GM18867 (cell line): ENCODE data around the gene IER3.
"Not testable (repeated sequence)": the region's sequence is repeated elsewhere in the genome, so short reads cannot be mapped to it uniquely, and the experiment has no call there.

Experiments
- ATAC-seq: cut with Tn5 transposase; IDR thresholded peaks from one replicate; pipeline ENCODE4 v1.9.1; 2021; ENCODE audit warnings: mild to moderate bottlenecking, moderate library complexity; ENCODE audit not compliant: unreplicated experiment

The IER3 gene

DNA sequence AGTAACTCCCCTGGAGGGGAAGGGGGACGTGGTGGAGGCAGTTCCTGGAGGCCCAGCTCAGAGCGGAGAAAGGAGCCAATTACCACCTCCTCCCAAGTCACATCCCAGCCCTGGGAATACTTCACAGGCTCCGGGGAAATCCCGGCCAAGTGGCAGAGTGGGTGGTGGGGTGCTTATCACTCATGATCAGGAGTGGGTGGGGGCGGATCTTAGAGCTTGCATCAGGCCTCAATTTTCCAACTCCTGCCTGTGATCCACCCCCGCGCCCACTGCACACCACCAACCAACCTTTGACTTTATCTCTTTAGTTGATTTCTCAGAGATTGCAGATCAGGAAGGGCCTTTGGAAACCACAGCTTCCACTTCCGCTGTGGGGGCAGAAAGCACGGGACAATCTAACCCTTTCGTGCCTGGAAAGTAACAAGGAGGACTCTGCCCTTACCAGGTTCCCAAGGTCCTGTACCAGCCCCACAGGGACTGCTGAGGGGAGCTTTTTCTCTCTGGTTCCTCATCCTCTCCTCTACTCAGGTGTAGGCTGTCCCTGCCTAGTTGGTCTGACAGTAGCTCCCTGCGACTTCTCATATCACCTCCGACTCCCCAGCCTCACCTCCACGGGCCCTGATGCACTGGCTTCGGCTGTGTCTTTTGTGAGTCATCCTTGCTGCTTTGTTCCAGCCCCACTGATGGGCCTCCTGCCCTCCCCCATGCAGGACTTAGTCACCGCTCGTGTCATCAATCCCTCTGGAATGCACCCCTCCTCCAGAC lies 24.9 kb upstream of the IER3 start:
- ATAC-seq, result no peak

DNA sequence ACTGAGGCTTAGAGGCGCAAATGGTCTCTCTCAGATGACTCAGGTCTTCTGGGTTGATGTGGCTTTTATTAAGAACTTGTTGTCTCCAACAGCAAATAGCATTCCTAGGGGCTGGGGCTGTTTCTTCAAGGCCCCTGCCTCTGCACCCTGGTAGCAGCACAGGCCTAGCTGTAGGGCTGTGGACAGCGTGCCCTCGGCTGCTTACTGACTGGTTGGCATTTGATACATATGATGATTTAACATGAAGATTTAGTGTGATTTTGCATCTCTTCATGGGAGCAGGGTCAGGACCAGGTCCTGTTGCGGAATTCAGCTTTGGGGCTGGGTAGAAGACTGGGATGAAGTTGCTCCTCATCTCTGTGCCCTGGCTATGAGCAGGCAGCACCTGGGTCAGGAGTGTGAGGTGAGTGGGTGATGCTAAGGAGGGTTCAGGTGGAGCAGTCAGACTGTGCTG lies 24.3 kb upstream of the IER3 start:
- no peak for ATAC-seq

DNA sequence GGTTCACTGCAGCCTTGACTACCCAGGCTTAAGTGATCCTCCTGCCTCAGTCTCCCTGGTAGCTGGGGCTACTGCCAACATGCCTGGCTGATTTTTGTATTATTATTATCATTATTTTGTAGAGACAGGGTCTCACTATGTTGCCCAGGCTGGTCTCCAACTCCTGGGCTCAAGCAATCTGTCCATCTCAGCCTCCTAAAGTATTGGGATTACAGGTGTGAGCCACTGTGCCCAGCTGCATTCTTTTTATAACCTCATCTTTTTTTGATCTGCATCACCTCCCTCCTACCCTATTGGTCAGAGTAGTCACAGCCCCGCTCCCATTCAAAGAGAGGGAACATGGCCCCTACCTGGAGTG lies 23.6 kb upstream of the IER3 start:
- no peak for ATAC-seq

DNA sequence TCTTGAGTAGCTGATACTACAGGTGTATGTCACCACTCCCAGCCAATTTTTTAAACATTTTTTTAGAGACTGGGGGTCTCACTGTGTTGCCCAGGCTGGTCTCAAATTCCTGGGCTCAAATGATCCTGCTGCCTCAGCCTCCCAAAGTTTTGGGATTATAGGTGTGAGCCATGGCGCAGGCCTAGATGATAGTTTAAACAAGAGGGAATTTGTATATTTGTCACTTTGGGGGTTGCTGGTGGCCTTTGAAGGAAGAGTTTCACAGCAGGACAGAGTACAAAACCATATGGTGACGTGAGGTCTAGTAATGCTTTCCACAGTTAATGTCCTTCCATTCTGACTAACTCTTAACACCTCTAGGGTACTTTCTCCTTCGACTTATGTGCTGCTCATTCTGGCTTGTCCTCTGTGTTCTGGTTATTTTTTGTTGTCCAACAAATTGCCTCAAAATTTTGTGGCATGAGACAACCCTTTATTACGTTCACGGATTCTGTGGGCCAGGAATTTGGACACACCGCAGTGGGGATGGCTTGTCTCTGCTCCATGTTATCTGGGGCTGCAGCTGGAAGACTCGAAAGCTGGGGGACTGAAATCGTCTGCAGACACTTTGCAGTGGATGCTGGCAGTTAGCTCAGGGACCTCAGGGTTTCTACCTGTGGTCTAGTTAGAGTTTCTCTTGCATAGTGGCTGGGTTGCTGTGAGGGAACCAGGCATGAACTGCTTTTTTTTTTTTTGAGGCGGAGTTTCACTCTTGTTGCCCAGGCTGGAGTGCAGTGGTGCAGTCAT lies 23.0 kb upstream of the IER3 start:
- peak; percentile 76 for ATAC-seq

DNA sequence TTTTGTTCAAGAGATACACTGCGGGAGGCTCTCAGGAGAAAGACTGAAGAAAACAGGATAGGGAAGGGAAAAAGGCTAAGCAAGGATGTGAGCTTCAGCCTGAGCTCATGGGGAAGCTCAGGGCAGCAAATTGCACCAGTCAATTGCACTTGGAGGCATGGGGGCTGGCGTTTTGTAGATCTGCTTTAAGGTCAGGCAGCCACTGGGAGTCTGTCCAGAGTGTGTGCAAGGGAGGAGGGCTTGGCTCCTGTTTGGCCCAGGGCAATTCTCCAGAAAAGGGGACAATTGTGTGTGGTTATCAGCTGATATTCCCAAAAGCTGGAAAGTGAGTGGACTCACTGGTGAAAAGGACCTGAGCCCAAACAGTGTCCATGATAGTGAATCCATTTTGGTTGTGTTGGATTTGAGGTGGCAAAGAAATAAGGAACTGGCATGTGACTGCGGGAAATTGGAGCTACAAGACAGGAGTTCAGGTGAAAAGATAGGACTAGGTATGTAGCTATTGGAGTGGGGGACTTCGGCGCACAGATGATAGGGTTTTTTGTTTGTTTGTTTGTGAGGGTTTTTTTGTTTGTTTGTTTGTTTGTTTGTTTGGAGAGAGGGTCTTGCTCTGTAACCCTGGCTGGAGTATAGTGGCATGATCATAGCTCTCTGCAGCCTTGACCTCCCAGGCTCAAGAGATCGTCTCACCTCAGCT lies 22.3 kb upstream of the IER3 start:
- no peak for ATAC-seq

DNA sequence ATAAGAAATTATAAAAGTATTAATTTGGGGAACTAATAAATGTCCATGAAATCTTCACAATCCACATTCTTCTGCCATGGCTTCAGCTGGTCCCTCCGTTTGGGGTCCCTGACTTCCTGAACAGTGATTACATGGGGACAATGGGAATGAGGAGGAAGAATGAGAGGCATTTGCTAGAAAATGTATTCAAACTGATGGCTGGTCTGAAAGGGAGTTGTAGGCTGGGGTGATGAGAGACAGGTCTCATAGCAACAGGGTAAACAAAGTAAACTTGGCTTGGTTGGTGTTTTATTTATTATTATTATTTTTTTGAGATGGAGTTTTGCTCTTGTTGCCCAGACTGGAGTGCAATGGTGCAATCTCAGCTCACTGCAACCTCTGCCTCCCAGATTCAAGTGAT lies 21.1 kb upstream of the IER3 start:
- not testable (repeated sequence) for ATAC-seq

DNA sequence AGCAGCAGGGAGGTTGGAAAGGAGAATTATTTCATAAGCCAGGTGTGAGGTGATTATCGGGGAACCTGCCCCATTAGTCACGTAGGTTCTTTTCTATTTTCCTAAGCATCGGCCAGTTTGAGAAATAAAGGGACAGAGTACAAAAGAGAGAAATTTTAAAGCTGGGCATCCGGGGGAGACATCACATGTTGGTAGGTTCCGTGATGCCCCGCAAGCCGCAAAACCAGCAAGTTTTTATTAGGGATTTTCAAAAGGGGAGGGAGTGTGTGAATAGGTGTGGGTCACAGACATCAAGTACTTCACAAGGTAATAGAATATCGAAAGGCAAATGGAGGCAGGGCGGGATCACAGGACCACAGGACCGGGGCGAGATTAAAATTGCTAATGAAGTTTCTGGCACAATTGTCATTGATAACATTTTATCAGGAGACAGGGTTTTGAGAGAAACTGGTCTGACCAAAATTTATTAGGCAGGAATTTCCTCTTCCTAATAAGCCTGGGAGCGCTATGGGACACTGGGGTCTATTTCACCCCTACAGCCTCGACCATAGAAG lies 20.2 kb upstream of the IER3 start:
- ATAC-seq, result not testable (repeated sequence)

DNA sequence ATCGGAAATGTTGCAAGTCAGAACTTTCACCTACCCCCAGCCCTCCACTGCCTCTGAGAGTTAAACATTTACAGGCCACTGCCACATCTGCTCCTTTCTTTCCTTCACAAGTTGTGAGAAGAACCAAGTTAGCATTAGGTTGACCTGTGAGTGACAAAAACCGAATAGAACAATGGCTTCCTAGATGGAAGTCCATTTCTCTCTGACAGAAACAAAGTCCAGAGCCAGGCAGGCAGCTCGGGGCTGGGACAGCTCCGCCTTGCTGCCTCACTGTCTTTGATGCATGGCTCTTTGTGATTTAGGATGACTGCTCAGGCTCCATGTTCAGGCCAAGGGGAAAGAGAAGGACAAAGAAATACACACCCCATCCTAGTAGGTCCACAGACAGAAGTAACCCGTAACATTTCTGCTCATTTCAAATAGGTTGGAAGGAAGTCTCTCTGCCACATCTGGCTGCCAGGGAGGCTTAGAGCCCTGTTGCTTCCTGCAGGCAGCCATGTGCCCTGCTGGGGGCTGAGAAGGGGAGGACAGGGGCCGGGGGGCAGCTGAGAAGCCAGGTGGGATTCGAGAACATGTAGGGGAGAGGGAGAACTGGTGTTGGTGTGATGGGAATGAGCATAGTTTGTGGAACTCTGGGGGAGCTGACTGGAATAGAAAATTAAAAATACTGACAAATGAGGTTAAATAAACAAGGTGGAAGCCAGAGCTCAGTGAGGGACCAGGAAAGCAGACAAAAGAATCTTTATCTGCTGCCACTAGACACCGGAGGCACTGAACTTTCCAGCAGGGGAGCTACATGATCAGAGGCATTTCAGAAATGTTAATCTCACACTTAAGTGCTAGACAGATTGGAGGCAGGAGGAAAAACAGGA lies 19.5 kb upstream of the IER3 start:
- ATAC-seq, result no peak

DNA sequence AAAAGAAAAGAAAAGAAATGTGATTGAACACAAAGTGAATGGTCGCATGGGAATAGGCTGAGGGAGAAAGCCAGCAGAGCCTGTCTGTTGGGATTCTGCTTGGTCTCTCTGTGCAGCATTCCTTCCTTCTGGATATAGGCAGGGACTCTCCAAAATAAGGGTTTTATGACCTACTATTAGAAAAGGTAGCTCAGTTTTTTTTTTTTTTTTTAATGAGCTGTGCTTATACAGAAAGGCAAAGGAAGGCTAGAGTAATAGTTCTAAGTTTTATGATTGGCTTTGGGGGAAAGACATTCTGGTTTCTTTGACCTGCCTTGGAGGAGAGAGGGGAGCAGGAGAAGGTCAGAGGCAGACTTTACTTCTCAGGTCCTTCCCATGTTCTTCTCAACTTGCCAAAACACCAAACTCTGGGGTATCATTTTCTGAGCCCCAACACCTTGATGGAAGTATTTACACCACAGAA lies 18.8 kb upstream of the IER3 start:
- no peak for ATAC-seq

DNA sequence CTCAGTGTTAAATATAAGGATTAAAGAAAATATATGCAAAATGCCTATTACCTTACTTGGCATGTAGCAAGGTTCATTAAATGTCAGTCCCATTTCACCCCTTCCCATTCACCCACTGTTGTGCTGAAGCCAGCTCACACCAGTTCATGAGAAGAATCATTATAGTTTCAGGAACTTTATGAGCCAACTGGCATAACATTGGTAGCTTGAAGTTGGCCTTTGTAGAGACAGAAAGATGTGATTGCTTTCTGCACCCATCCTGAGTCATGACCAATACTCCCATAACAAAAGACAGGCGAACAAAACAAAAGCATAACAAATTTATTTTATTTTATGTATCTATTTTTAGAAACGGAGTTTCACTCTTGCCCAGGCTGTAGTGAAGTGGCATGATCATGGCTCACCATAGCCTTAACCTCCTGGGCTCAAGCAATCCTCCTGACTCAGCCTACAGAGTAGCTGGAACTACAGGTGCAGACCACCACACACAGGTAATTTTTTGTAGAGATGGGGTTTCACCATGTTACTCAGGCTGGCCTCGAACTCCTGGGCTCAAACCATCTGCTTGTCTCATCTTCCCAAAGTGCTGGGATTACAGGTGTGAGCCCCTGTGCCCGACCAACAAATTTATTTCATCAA lies 17.6 kb upstream of the IER3 start:
- no peak for ATAC-seq

DNA sequence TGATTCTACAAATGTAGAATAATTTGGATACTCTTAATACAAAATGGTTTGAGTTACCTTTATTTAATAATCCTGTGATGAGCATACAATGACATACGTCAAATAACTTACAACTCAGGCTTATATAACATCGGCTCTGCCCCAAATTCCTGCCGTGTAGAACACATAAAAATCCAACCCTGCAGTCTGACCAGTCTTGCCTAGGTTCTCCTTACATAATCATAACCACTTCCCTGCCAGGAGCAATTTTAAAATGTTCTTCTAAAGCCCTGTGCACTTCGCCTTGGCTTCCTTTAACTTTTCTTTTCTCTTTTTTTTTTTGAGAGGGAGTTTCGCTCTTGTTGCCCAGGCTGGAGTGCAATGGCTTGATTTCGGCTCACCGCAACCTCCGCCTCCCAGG lies 16.2 kb upstream of the IER3 start:
- no peak for ATAC-seq

DNA sequence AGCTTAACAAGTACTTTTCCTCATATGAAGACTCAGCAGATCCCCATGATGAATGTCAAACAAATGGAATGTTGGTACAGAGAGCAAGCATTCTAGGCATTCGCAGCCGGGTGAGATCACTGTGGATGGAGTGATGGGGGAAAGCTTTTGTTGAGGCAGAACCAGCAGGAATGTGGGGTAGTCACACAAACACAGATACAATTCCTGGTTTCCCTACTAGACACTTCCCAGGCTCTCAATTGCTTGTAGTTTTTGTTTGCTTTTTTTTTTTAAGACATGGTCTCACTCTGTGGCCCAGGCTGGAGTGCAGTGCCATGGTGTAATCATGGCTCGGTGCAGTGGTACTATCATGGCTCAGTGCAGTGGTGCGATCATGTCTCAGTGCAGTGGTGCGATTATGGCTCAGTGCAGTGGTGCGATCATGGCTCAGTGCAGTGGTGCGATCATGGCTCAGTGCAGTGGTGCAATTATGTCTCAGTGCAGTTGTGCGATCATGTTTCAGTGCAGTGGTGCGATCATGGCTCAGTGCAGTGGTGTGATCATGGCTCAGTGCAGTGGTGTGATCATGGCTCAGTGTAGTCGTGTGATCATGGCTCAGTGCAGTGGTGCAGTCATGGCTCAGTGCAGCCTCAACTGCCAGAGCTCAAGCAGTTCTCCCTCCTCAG lies 15.4 kb upstream of the IER3 start:
- ATAC-seq, result no peak

DNA sequence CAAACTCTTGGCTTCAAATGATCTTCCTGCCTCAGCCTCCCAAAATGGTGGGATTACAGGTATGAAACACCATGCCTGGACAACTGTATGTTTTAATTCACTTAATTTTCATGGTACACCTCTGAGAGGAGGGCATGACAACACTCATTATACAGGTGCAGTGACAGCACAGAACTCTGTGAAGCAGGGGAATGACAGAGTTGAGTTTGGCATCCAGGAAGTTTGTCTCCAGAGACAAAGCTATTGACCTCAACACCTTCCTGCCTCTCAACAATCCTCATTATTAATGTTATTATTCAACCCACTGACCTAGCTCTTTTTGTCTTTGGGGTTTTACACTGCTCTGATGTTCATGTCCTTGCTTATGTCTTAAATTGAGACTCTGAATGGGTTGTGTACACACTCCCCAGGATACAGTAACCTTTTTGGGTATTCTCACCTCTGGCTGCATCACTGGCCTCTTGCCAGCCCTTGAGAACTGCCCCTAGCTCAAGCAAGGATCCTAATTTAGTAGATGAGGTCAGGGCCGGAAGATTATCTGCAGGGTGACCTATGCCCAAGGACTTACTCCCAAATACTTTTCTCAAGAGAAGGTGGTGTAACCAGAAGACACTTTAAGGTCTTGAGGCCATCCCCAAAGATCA lies 13.0 kb upstream of the IER3 start:
- ATAC-seq, result no peak

DNA sequence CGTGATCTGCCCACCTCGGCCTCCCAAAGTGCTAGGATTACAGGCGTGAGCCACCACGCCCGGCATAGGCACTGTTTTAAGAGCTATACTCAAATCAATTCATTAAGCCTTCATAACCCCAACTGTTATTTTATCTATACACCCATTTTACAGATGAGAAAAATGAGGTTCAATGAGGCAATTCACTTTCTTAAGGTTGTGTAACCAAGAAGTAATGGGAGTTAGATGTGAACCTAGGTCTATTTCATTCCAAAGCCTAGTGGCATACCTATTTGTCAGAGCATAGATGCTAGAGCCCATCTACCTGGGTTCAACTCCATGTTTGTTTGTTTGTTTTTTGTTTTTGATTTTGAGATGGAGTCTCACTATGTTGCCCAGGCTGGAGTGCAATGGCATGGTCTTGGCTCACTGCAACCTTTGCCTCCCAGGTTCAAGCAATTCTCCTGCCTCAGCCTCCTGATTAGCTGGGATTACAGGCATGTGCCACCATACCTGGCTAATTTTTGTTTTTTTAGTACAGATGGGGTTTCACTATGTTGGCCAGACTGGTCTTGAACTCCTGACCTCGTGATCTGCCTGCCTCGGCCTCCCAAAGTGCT lies 12.2 kb upstream of the IER3 start:
- ATAC-seq, result not testable (repeated sequence)

DNA sequence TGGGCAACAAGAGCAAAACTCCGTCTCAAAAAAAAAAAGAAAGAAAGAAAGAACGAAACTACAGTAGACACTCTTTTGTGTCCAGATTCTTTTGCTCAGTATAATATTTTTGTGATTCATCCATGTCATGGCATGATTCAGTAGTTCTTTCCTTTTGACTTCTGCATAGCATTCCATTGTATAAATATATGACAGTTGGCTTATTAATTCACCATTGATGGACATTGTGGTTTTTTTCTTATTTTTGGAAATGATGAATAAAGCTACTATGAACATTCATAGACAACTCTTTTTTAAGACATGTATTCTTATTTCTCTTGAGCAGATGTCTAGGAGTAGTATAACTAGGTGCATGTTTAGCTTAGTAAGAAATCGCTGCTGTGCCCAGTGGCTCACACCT lies 10.3 kb upstream of the IER3 start:
- no peak for ATAC-seq

DNA sequence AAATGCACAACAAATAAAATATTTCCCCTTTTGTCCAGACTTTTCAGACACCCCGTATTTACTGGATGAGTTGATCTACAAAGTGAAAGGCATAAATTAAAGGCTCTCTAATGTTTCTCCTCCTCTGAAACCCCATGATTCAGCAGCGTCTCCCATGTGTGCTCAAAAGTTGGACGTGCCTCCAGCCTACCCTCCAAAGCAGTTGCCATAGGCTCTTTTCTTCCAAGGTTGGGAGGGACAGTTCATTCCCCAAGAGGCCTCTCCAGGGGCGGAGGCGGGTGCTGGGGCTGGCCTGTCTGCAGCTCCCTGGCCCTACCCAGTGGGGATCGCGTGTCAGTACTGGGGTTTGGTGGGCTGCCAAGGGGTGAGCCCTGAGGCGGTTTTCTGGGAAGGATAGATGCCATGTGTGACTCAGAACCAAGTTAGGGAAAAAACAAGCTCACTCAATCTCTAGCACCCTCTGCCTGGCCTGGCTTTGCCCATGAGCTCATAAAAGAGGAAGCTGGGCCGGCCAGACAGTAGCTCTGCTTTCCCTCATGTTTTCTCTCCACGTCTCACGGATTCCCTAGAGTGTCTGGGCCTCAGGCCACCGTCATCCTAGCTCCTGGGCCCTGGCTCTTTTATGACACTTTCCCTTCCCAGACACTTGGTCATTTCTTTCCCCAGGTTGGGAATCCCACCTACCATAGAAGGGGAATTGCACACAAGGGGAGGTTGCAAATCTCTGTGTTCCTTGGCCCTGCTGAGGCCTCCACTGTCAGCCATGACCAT lies 8.0 kb upstream of the IER3 start:
- ATAC-seq, result no peak

DNA sequence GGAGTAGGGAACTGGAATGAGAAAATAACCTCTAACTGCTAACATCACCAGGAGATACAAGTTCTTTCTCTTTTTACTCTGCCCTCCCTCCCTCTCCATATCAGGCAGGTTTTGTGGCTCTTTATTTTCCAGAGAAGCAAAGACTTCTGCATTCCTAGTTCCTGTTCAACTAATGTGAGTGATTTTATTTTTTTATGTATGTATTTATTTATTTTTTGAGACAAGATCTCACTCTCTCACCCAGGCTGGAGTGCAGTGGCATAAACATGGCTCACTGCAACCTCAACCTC lies 6.0 kb upstream of the IER3 start:
- no peak for ATAC-seq
